HepG2 (cell line): ENCODE measurements around the gene GRID1.

Experiments
- CBX2 ChIP-seq, 2 experiments: fragments of 200-600 bp in 1 of 2; sonication (generic); formaldehyde crosslinking in 1 of 2; IDR thresholded peaks; 2 replicates each; pipeline versions ENCODE4 v1.7.0 to v1.8.1; 2018 to 2022; ENCODE audit warnings: low read depth in 2 of 2, low read length in 1 of 2, mild to moderate bottlenecking in 1 of 2, missing genetic modification reagents in 1 of 2
- JUN ChIP-seq: sonication (generic); formaldehyde crosslinking; IDR thresholded peaks from 2 replicates; pipeline ENCODE4 v1.4.0; 2020; ENCODE audit warnings: mild to moderate bottlenecking, missing genetic modification reagents
- JUND ChIP-seq: sonication (generic); formaldehyde crosslinking; IDR thresholded peaks from 2 replicates; pipeline ENCODE4 v1.8.0; 2022; ENCODE audit warnings: mild to moderate bottlenecking, missing genetic modification reagents
- MAZ ChIP-seq, 2 experiments: sonication (generic) in 1 of 2; formaldehyde crosslinking in 1 of 2; IDR thresholded peaks; 2 replicates each; pipeline versions ENCODE4 v1.5.0 to v1.6.1; 2012 to 2020; ENCODE audit warnings: low read depth in 2 of 2, mild to moderate bottlenecking in 2 of 2, borderline replicate concordance in 1 of 2, improper control_type of control experiment in 1 of 2, low read length in 1 of 2, missing genetic modification reagents in 1 of 2, moderate library complexity in 1 of 2
- SRSF9 ChIP-seq: fragments of 200-400 bp; formaldehyde crosslinking; IDR thresholded peaks from 2 replicates; pipeline ENCODE4 v1.6.1; 2018; ENCODE audit warnings: borderline replicate concordance, mild to moderate bottlenecking, low read depth, low read length; ENCODE audit not compliant: insufficient read depth, poor library complexity, severe bottlenecking
- TF ChIP-seq, protein P1 (sequence below): sonication (generic); formaldehyde crosslinking; IDR thresholded peaks from 2 replicates; pipeline ENCODE4 v1.5.0; 2020; ENCODE audit warnings: mild to moderate bottlenecking, missing genetic modification reagents, moderate library complexity
- TF ChIP-seq, protein P2 (sequence below): IDR thresholded peaks from 2 replicates; pipeline ENCODE4 v1.6.1; 2016; ENCODE audit warnings: missing compliant biosample characterization, missing genetic modification reagents, borderline replicate concordance
- TF ChIP-seq, protein P3 (sequence below): sonication (generic); formaldehyde crosslinking; IDR thresholded peaks from 2 replicates; pipeline ENCODE4 v1.4.0; 2020; ENCODE audit warnings: missing genetic modification reagents

DNA sequence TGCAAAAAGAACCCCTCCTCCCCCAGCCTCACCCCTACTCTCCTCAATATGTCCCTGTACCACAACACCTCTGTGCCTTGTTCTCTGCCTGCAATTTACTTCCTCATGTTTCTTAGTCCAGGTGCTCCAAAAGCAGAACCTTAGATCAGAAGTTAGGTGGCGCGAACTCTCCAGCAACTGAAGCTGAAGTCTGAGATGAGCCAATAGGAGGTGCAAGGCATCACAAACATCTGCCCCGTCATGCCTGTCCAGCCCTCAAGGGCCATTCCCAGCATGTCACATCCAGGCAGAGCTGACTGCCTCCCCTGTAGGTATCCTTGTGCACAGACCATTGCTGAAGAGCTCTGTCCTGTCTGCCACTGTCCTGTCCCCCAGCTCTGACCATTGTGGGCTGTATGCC is 508.8 kb downstream of the GRID1 start:
- TF ChIP-seq JUND (CRISPR knock-in tag): no peak
- TF ChIP-seq, protein P1, sequence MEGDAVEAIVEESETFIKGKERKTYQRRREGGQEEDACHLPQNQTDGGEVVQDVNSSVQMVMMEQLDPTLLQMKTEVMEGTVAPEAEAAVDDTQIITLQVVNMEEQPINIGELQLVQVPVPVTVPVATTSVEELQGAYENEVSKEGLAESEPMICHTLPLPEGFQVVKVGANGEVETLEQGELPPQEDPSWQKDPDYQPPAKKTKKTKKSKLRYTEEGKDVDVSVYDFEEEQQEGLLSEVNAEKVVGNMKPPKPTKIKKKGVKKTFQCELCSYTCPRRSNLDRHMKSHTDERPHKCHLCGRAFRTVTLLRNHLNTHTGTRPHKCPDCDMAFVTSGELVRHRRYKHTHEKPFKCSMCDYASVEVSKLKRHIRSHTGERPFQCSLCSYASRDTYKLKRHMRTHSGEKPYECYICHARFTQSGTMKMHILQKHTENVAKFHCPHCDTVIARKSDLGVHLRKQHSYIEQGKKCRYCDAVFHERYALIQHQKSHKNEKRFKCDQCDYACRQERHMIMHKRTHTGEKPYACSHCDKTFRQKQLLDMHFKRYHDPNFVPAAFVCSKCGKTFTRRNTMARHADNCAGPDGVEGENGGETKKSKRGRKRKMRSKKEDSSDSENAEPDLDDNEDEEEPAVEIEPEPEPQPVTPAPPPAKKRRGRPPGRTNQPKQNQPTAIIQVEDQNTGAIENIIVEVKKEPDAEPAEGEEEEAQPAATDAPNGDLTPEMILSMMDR (CRISPR knock-in tag): no peak
- no peak for TF ChIP-seq CBX2 (IDR thresholded peaks at IDR 0.05; ENCODE audit: low read depth, low read length)
- no peak for TF ChIP-seq CBX2 (CRISPR knock-in tag; IDR thresholded peaks at IDR 0.05; ENCODE audit: low read depth)
- no peak for TF ChIP-seq SRSF9
- TF ChIP-seq, protein P2, sequence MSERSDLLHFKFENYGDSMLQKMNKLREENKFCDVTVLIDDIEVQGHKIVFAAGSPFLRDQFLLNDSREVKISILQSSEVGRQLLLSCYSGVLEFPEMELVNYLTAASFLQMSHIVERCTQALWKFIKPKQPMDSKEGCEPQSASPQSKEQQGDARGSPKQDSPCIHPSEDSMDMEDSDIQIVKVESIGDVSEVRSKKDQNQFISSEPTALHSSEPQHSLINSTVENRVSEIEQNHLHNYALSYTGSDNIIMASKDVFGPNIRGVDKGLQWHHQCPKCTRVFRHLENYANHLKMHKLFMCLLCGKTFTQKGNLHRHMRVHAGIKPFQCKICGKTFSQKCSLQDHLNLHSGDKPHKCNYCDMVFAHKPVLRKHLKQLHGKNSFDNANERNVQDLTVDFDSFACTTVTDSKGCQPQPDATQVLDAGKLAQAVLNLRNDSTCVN: no peak
- TF ChIP-seq JUN (CRISPR knock-in tag): no peak
- TF ChIP-seq MAZ (IDR thresholded peaks at IDR 0.05; ENCODE audit: borderline replicate concordance, low read depth, low read length): no peak
- no peak for TF ChIP-seq MAZ (CRISPR knock-in tag; IDR thresholded peaks at IDR 0.05; ENCODE audit: low read depth)
- TF ChIP-seq, protein P3, sequence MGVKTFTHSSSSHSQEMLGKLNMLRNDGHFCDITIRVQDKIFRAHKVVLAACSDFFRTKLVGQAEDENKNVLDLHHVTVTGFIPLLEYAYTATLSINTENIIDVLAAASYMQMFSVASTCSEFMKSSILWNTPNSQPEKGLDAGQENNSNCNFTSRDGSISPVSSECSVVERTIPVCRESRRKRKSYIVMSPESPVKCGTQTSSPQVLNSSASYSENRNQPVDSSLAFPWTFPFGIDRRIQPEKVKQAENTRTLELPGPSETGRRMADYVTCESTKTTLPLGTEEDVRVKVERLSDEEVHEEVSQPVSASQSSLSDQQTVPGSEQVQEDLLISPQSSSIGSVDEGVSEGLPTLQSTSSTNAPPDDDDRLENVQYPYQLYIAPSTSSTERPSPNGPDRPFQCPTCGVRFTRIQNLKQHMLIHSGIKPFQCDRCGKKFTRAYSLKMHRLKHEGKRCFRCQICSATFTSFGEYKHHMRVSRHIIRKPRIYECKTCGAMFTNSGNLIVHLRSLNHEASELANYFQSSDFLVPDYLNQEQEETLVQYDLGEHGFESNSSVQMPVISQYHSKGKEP: no peak
